HepG2 (cell line): Measurements from ENCODE around the gene TARS3.

Source experiments
- CEBPG ChIP-seq: IDR thresholded peaks from 2 replicates; pipeline ENCODE4 v1.6.1; 2016
- DR1 ChIP-seq: sonication (generic); formaldehyde crosslinking; IDR thresholded peaks from 2 replicates; pipeline ENCODE4 v1.8.0; 2021; ENCODE audit warnings: mild to moderate bottlenecking, missing genetic modification reagents, inconsistent platforms
- MAFK ChIP-seq, 2 experiments: IDR thresholded peaks in 1 of 2; conservative IDR thresholded peaks in 1 of 2; 2 replicates each; pipeline ENCODE4 v1.6.1; 2011; ENCODE audit warnings: improper control_type of control experiment in 2 of 2, low read length in 2 of 2
- MEF2D ChIP-seq: sonication (generic); formaldehyde crosslinking; IDR thresholded peaks from 2 replicates; pipeline ENCODE4 v1.5.1; 2020; ENCODE audit warnings: mild to moderate bottlenecking, missing genetic modification reagents
- ZBTB21 ChIP-seq: sonication (generic); formaldehyde crosslinking; IDR thresholded peaks from 2 replicates; pipeline ENCODE4 v1.4.0; 2020; ENCODE audit warnings: missing genetic modification reagents
- ZMYM2 ChIP-seq: sonication (generic); formaldehyde crosslinking; IDR thresholded peaks from 2 replicates; pipeline ENCODE4 v1.8.0; 2022; ENCODE audit warnings: mild to moderate bottlenecking, missing genetic modification reagents
- ZZZ3 ChIP-seq: sonication (generic); formaldehyde crosslinking; IDR thresholded peaks from 2 replicates; pipeline ENCODE4 v1.4.0; 2020; ENCODE audit warnings: missing genetic modification reagents, mild to moderate bottlenecking, borderline replicate concordance
- TF ChIP-seq, protein P1 (sequence below): sonication (generic); formaldehyde crosslinking; IDR thresholded peaks from 2 replicates; pipeline ENCODE4 v1.4.0; 2020; ENCODE audit warnings: mild to moderate bottlenecking, low read depth, missing genetic modification reagents
- TF ChIP-seq, protein P2 (sequence below): sonication (generic); formaldehyde crosslinking; IDR thresholded peaks from 2 replicates; pipeline ENCODE4 v1.5.0; 2020; ENCODE audit warnings: mild to moderate bottlenecking, missing genetic modification reagents

DNA sequence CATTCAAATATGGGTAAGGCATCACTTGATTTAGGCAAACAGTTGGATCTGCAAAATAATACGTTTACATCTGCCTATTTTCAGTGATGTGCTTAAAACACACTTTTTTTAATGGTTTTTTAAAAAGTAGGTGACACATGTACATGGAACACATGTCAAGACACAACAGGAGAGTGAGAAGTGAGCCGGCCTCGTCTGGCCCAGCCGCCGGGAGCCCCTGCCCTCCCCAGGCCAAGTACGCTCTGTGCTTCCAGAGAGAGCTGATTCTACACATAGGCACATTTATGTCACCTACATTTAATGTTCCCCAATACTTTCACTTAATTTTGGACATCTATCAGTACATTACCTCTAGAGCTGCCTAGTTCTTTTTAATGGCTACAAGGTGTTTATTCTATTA, 75.9 kb downstream of the TARS3 start:
- TF ChIP-seq DR1 (no peak), ZBTB21 (CRISPR knock-in tag) (no peak), ZZZ3 (CRISPR knock-in tag) (no peak), MEF2D (CRISPR knock-in tag) (no peak), CEBPG (CRISPR knock-in tag) (no peak), MAFK (conservative IDR thresholded peaks at IDR 0.05 in 1 of 2, IDR thresholded peaks at IDR 0.05 in 1 of 2; ENCODE audit: low read length in 2 of 2) (no peak), ZMYM2 (no peak)
- TF ChIP-seq, protein P1, sequence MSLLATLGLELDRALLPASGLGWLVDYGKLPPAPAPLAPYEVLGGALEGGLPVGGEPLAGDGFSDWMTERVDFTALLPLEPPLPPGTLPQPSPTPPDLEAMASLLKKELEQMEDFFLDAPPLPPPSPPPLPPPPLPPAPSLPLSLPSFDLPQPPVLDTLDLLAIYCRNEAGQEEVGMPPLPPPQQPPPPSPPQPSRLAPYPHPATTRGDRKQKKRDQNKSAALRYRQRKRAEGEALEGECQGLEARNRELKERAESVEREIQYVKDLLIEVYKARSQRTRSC (CRISPR knock-in tag): no peak
- TF ChIP-seq, protein P2, sequence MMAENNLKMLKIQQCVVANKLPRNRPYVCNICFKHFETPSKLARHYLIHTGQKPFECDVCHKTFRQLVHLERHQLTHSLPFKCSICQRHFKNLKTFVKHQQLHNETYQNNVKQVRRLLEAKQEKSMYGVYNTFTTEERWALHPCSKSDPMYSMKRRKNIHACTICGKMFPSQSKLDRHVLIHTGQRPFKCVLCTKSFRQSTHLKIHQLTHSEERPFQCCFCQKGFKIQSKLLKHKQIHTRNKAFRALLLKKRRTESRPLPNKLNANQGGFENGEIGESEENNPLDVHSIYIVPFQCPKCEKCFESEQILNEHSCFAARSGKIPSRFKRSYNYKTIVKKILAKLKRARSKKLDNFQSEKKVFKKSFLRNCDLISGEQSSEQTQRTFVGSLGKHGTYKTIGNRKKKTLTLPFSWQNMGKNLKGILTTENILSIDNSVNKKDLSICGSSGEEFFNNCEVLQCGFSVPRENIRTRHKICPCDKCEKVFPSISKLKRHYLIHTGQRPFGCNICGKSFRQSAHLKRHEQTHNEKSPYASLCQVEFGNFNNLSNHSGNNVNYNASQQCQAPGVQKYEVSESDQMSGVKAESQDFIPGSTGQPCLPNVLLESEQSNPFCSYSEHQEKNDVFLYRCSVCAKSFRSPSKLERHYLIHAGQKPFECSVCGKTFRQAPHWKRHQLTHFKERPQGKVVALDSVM (CRISPR knock-in tag): no peak
